HepG2 (cell line): ENCODE measurements around the gene MAGI1. TPM values are rescaled to one million over a fixed set of nuclear protein-coding genes. Genes with fewer than 3 reads are reported as not detected.

ENCODE experiments used
- AHDC1 ChIP-seq: sonication (generic); formaldehyde crosslinking; IDR thresholded peaks from 2 replicates; pipeline ENCODE4 v1.5.1; 2020; ENCODE audit warnings: mild to moderate bottlenecking, missing genetic modification reagents, borderline replicate concordance
- BRF2 ChIP-seq: sonication (generic); formaldehyde crosslinking; IDR thresholded peaks from 2 replicates; pipeline ENCODE4 v1.8.1; 2022; ENCODE audit warnings: mild to moderate bottlenecking, missing genetic modification reagents
- MZF1 ChIP-seq: sonication (generic); formaldehyde crosslinking; IDR thresholded peaks from 2 replicates; pipeline ENCODE4 v1.8.1; 2023; ENCODE audit warnings: mild to moderate bottlenecking, missing genetic modification reagents, borderline replicate concordance
- POLR2AphosphoS2 ChIP-seq: IDR thresholded peaks from 2 replicates; pipeline ENCODE4 v1.6.1; 2011; ENCODE audit warnings: low read depth, low read length, improper control_type of control experiment
- RBAK ChIP-seq: sonication (generic); formaldehyde crosslinking; IDR thresholded peaks from 2 replicates; pipeline ENCODE4 v1.5.1; 2020; ENCODE audit warnings: mild to moderate bottlenecking, missing genetic modification reagents
- U2AF1 ChIP-seq: fragments of 200-400 bp; formaldehyde crosslinking; optimal IDR thresholded peaks from 2 replicates; pipeline ENCODE3; 2017; ENCODE audit warnings: mild to moderate bottlenecking, low read depth, low read length
- ZNF18 ChIP-seq: sonication (generic); formaldehyde crosslinking; IDR thresholded peaks from 2 replicates; pipeline ENCODE4 v1.8.0; 2022; ENCODE audit warnings: mild to moderate bottlenecking, missing genetic modification reagents; ENCODE audit not compliant: insufficient replicate concordance
- ZNF282 ChIP-seq: fragments of 450-650 bp; IDR thresholded peaks from 2 replicates; pipeline ENCODE4 v1.6.1; 2018; ENCODE audit not compliant: partially characterized antibody
- ZXDC ChIP-seq: sonication (generic); formaldehyde crosslinking; IDR thresholded peaks from 2 replicates; pipeline ENCODE4 v1.5.0; 2020; ENCODE audit warnings: mild to moderate bottlenecking, missing genetic modification reagents
- polyA plus RNA-seq, 8 experiments: library from polyadenylated mRNA; depleted of rRNA in 3 of 8; stranded (reverse) in 7 of 8; unstranded in 1 of 8; fragments of >200 nt; fragmentation: Illumina TruSeq in 4 of 8; extraction: Trizol in 4 of 8; gene quantifications; 2 replicates each; pipeline versions ENCODE4 v1.2.1 to v1.2.3, GENCODE V29; 2011 to 2016; ENCODE audit warnings: low read depth in 4 of 8, missing spikeins in 1 of 8, mixed read lengths in 1 of 8; ENCODE audit not compliant: insufficient read depth in 1 of 8
- total RNA-seq, 5 experiments: library from RNA; depleted of rRNA; stranded (reverse); fragments of >200 nt; fragmentation: Illumina TruSeq; extraction: Trizol; gene quantifications; 2 replicates each; pipeline ENCODE4 v1.2.3, GENCODE V29; 2016; ENCODE audit warnings: low read depth in 1 of 5

The MAGI1 gene
- total and polyA plus RNA-seq, 2 of the 13 experiments (the other 11 are each of a cell fraction or from before 2014, with no cell fraction given): 22.2 to 26.0 TPM

GRCh38 chr3:65607101-65607500 is 431.6 kb downstream of the MAGI1 start (continued):
- no peak for TF ChIP-seq AHDC1 (CRISPR knock-in tag)
- no peak for TF ChIP-seq POLR2AphosphoS2
- no peak for TF ChIP-seq ZNF282
- no peak for TF ChIP-seq BRF2 (CRISPR knock-in tag)
- TF ChIP-seq ZXDC (CRISPR knock-in tag): no peak
- no peak for TF ChIP-seq U2AF1
- TF ChIP-seq RBAK: no peak
- no peak for TF ChIP-seq MZF1 (CRISPR knock-in tag)
- TF ChIP-seq ZNF18: no peak
- TF ChIP-seq, all 625 proteins: peak for 0
